Measurements from ENCODE around the gene SGCE.

SGCE gene

GRCh38 chr7:94561841-94562514 is 94.0 kb downstream of the SGCE start:
- no peak for DNase-seq

DNA sequence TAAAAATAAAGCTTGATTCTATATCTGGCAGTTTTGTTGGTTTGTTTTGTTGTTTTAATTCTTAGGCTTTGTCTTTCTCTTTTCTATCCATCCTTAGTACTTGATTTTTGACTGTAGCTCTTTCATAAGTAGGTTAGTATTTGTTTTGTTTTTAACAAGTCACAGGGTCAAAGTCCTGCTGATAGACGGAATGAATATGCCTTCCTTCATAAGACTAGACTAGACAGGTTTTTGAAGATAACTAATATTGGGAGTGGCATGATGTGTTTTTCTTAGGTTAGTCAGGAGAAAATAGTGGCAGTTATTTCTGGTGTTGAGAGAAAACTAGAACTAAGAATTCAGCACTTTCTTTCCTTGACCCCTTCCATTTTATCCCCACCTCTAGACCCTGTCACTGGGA is 96.0 kb downstream of the SGCE start:
- DNase-seq: no peak

DNA sequence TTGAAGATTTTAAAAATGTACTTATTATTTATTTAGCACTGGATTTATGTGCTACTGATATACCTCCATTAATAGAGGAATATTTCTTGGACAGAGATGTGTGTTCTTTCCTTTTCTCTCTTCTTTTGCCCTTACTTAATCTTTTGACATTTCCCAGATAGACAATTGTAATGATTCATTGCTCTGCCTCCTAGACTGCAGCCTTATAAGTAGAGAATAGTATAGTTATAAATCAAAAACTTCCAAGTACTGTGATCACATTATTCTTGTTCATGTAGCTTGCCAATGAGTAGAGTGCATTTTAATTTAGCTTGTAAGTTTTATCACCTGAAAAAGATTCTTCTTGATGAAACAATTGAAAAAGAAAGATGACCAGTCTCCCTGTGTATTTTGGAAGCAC is 98.7 kb downstream of the SGCE start:
- DNase-seq: no peak

GRCh38 chr7:94556028-94556427 is 99.9 kb downstream of the SGCE start:
- DNase-seq: no peak

DNA sequence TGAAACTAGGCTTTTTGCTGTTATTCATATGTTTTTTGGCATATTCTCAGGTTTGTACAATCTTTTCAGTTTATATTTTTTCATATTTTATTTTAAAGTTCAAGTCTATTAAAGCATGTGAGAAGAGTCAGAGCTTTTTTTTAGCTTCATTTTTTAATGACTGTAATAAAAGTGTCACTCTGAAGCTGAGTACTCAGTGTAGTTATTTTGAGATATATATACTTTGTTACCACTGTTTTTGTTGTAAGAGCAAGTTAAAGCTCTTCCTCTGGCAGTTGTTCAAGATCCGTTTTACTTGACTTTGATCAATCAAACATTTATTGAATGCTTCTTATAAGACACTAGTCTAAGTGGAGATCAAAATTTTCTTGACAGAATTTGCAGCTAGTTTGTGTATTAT is 108.8 kb downstream of the SGCE start:
- no peak for DNase-seq

DNA sequence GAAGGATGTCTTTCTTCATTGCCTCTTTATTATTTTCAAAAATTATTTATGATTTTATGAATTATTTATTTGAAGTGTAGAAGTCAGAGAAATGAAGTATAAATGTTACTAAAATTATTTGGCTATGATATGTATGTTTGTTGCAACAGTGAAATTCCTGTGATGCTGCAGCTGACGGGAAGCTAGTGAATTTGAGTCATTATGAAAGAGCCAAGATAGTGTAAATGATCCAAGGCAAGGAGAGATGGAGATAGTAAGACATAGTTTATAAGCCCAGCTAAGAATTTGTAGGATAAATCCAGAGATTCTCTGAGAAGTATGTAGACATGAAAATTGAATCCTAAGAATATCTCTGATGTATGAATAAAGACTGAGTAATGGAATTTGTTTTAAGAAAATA is 115.5 kb downstream of the SGCE start:
- DNase-seq: no peak
